H1 (cell line): Measurements from ENCODE around the gene TOR1AIP1. TPM values are rescaled to one million over a fixed set of nuclear protein-coding genes. Genes with fewer than 3 reads are reported as not detected.

Experiments used
- CTCF ChIA-PET: fragments of 300-600 bp; sonication (Branson Sonifier 250); formaldehyde crosslinking; loops from one replicate; lab custom pipeline; 2021; ENCODE audit not compliant: partially characterized antibody; lab: Charles Lee
- POLR2A ChIA-PET: fragments of 300-600 bp; sonication (Branson Sonifier 250); formaldehyde crosslinking; loops from one replicate; lab custom pipeline; 2021; ENCODE audit warnings: inconsistent platforms; ENCODE audit not compliant: partially characterized antibody; lab: Charles Lee
- DNase-seq, 2 experiments: peaks; one replicate each; pipeline versions ENCODE4 v3.0.0 to v3.0.0-alpha.2; 2010 to 2022; ENCODE audit warnings: low spot score in 2 of 2, low read depth in 1 of 2, mixed read lengths in 1 of 2
- FAIRE-seq: peaks from 2 replicates; lab custom pipeline; 2011; peaks lifted over from hg19 to GRCh38; lab: Jason Lieb, UNC
- H2AFZ ChIP-seq: 2 replicates; pipeline ENCODE4 v1.8.1; 2012; ENCODE audit warnings: low read length, inconsistent platforms
- H2AK5ac ChIP-seq: 2 replicates; pipeline ENCODE4 v1.6.1; 2013; ENCODE audit warnings: low read depth, low read length
- H2BK120ac ChIP-seq: replicated peaks from 2 replicates; pipeline ENCODE3; 2013; ENCODE audit warnings: low read depth, low read length, inconsistent platforms
- H2BK12ac ChIP-seq: 2 replicates; pipeline ENCODE4 v1.6.1; 2013; ENCODE audit warnings: low read depth, low read length
- H2BK15ac ChIP-seq: 2 replicates; pipeline ENCODE4 v1.6.1; 2013; ENCODE audit warnings: low read length
- H2BK20ac ChIP-seq: 2 replicates; pipeline ENCODE4 v1.6.1; 2013; ENCODE audit warnings: low read length
- H2BK5ac ChIP-seq: 2 replicates; pipeline ENCODE4 v1.6.1; 2013; ENCODE audit warnings: low read depth, low read length
- H3K14ac ChIP-seq: 2 replicates; pipeline ENCODE4 v1.6.1; 2013; ENCODE audit warnings: inconsistent platforms; ENCODE audit not compliant: insufficient read length
- H3K18ac ChIP-seq: 2 replicates; pipeline ENCODE4 v1.6.1; 2013; ENCODE audit warnings: low read length; ENCODE audit errors: extremely low read depth
- H3K23ac ChIP-seq: 2 replicates; pipeline ENCODE4 v1.6.1; 2013; ENCODE audit warnings: inconsistent platforms; ENCODE audit not compliant: insufficient read length
- H3K23me2 ChIP-seq: 2 replicates; pipeline ENCODE4 v1.6.1; 2013; ENCODE audit warnings: low read depth, low read length
- H3K27ac ChIP-seq: 2 replicates; pipeline ENCODE4 v1.6.1; 2011; ENCODE audit warnings: low read depth, low read length, inconsistent platforms
- H3K27me3 ChIP-seq, 4 experiments: replicated peaks in 1 of 4; 1 replicate in 1 of 4; 2 replicates in 3 of 4; pipeline versions ENCODE4 v1.6.1 to v1.8.1; 2011 to 2013; ENCODE audit warnings: low read length in 3 of 4, mild to moderate bottlenecking in 3 of 4, inconsistent platforms in 2 of 4, mixed read lengths in 2 of 4, moderate library complexity in 1 of 4; ENCODE audit not compliant: control insufficient read depth in 3 of 4, insufficient read depth in 3 of 4; ENCODE audit errors: extremely low read depth in 1 of 4
- H3K36me3 ChIP-seq, 4 experiments: 2 replicates each; pipeline versions ENCODE4 v1.6.1 to v1.8.1; 2011 to 2013; ENCODE audit warnings: mild to moderate bottlenecking in 4 of 4, low read length in 3 of 4, moderate library complexity in 2 of 4, control low read depth in 1 of 4, inconsistent platforms in 1 of 4; ENCODE audit not compliant: insufficient read depth in 4 of 4, control insufficient read depth in 2 of 4
- H3K4ac ChIP-seq: replicated peaks from 2 replicates; pipeline ENCODE3; 2013; ENCODE audit warnings: low read length, low read depth, mixed read lengths, inconsistent platforms; ENCODE audit not compliant: insufficient read length
- H3K4me1 ChIP-seq, 4 experiments: replicated peaks in 1 of 4; 1 replicate in 1 of 4; 2 replicates in 3 of 4; pipeline versions ENCODE4 v1.6.1 to v1.8.1; 2011 to 2013; ENCODE audit warnings: low read length in 3 of 4, inconsistent platforms in 2 of 4, mixed read lengths in 1 of 4; ENCODE audit not compliant: insufficient read depth in 4 of 4, control insufficient read depth in 3 of 4
- H3K4me2 ChIP-seq, 2 experiments: 2 replicates each; pipeline versions ENCODE4 v1.6.1 to v1.8.1; 2011 to 2013; ENCODE audit warnings: low read depth in 2 of 2, low read length in 2 of 2, control low read depth in 1 of 2, inconsistent platforms in 1 of 2, mild to moderate bottlenecking in 1 of 2; ENCODE audit not compliant: insufficient read depth in 1 of 2
- H3K4me3 ChIP-seq, 4 experiments: fragments of 200-600, 300-600 bp in 1 of 4; sonication (generic), shearing (Covaris generic), sonication (Bioruptor Twin) in 1 of 4; 2 replicates each; pipeline versions ENCODE4 v1.5.1 to v1.8.1; 2011 to 2016; ENCODE audit warnings: low read length in 4 of 4, low read depth in 3 of 4, control low read depth in 2 of 4, inconsistent platforms in 2 of 4, mild to moderate bottlenecking in 2 of 4, mixed read lengths in 1 of 4, moderate library complexity in 1 of 4; ENCODE audit not compliant: insufficient read depth in 2 of 4; ENCODE audit errors: extremely low read depth in 1 of 4
- H3K56ac ChIP-seq: replicated peaks from 2 replicates; pipeline ENCODE3; 2013; ENCODE audit warnings: low read depth, mild to moderate bottlenecking, mixed read lengths, low read length, inconsistent platforms; ENCODE audit not compliant: insufficient read length
- H3K79me1 ChIP-seq: 2 replicates; pipeline ENCODE4 v1.6.1; 2013; ENCODE audit warnings: low read depth, low read length, control low read depth
- H3K79me2 ChIP-seq, 2 experiments: 2 replicates each; pipeline versions ENCODE4 v1.6.1 to v1.8.1; 2012 to 2013; ENCODE audit warnings: low read length in 2 of 2, mild to moderate bottlenecking in 2 of 2, inconsistent platforms in 1 of 2; ENCODE audit not compliant: insufficient read depth in 2 of 2, control insufficient read depth in 1 of 2
- H3K9ac ChIP-seq, 4 experiments: replicated peaks in 1 of 4; 1 replicate in 1 of 4; 2 replicates in 3 of 4; pipeline versions ENCODE4 v1.6.1 to v1.8.1; 2011 to 2013; ENCODE audit warnings: low read depth in 3 of 4, low read length in 3 of 4, control low read depth in 2 of 4, mild to moderate bottlenecking in 2 of 4, moderate library complexity in 2 of 4, inconsistent platforms in 1 of 4; ENCODE audit errors: extremely low read depth in 1 of 4
- H3K9me3 ChIP-seq, 2 experiments: 2 replicates each; pipeline versions ENCODE4 v1.6.1 to v1.8.1; 2012 to 2013; ENCODE audit warnings: mild to moderate bottlenecking in 2 of 2, moderate library complexity in 2 of 2, control low read depth in 1 of 2, inconsistent platforms in 1 of 2, low read depth in 1 of 2, low read length in 1 of 2, mixed read lengths in 1 of 2; ENCODE audit not compliant: insufficient read depth in 2 of 2
- H4K20me1 ChIP-seq, 2 experiments: replicated peaks in 1 of 2; 2 replicates each; pipeline versions ENCODE3 to v1.8.1; 2011 to 2013; ENCODE audit warnings: inconsistent platforms in 2 of 2, low read length in 2 of 2, mild to moderate bottlenecking in 1 of 2; ENCODE audit not compliant: insufficient read depth in 2 of 2, control insufficient read depth in 1 of 2
- H4K5ac ChIP-seq: 2 replicates; pipeline ENCODE4 v1.6.1; 2013; ENCODE audit warnings: low read length, low read depth, mixed read lengths, inconsistent platforms; ENCODE audit not compliant: insufficient read length
- H4K8ac ChIP-seq: 2 replicates; pipeline ENCODE4 v1.8.0; 2013; ENCODE audit warnings: mild to moderate bottlenecking, moderate library complexity, low read length, inconsistent platforms; ENCODE audit not compliant: insufficient read depth; ENCODE audit errors: extremely low read depth
- H4K91ac ChIP-seq: replicated peaks from 2 replicates; pipeline ENCODE3; 2013; ENCODE audit warnings: low read length, mixed read lengths, inconsistent platforms; ENCODE audit not compliant: insufficient read length
- CBX8 ChIP-seq: fragments of 300-800, 300-1000 bp; sonication (generic); IDR thresholded peaks from 2 replicates; pipeline ENCODE4 v1.7.1; 2016; ENCODE audit warnings: low read depth, low read length, borderline replicate concordance
- GABPA ChIP-seq: IDR thresholded peaks from 2 replicates; pipeline ENCODE4 v1.6.1; 2011; ENCODE audit warnings: mild to moderate bottlenecking, low read length, moderate library complexity, borderline replicate concordance; ENCODE audit not compliant: insufficient read depth
- JUN ChIP-seq: IDR thresholded peaks from 2 replicates; pipeline ENCODE4 v1.6.1; 2011; ENCODE audit warnings: low read depth, mild to moderate bottlenecking, improper control_type of control experiment, low read length
- SAP30 ChIP-seq: fragments of 300-600 bp; sonication (generic); IDR thresholded peaks from 2 replicates; pipeline ENCODE4 v1.7.1; 2012; ENCODE audit warnings: low read length, moderate library complexity, mild to moderate bottlenecking, inconsistent platforms; ENCODE audit not compliant: insufficient read depth, insufficient replicate concordance
- TCF12 ChIP-seq: IDR thresholded peaks from 2 replicates; pipeline ENCODE4 v1.6.1; 2011; ENCODE audit warnings: low read depth, mild to moderate bottlenecking, low read length
- YY1 ChIP-seq: IDR thresholded peaks from 2 replicates; pipeline ENCODE4 v1.6.1; 2011; ENCODE audit warnings: low read depth, mild to moderate bottlenecking, low read length
- polyA plus RNA-seq, 7 experiments: library from polyadenylated mRNA; depleted of rRNA in 3 of 7; stranded (reverse) in 5 of 7; unstranded in 2 of 7; fragments of >200 nt in 5 of 7; fragments of 200-250 nt in 2 of 7; gene quantifications; 1 replicate in 5 of 7; 2 replicates in 1 of 7; 4 replicates in 1 of 7; pipeline versions ENCODE4 v1.2.1 to v1.2.3, GENCODE V29; 2011 to 2013; ENCODE audit warnings: missing spikeins in 2 of 7, mixed read lengths in 2 of 7
- total RNA-seq: library from RNA; stranded (reverse); fragmentation: NEBNext Ultra II Directional; extraction: Animal tissue kit (Norgen Biotek cat#: 25700); gene quantifications from 2 replicates; pipeline ENCODE4 v1.2.1, GENCODE V29; 2021

Gene TOR1AIP1
- total and polyA plus RNA-seq, 2 of the 8 experiments (the other 6 are each of a cell fraction or from before 2014, with no cell fraction given), result 5.7 to 22.8 TPM

GRCh38 chr1:179937668-179938254 lies 55.7 kb downstream of the TOR1AIP1 start:
- no peaks in the 10 kb centered on the region for H3K79me1 ChIP-seq
- no peak overlapping the region for H2BK15ac ChIP-seq
- no peaks in the 10 kb centered on the region for H3K9me3 ChIP-seq
- H3K23ac ChIP-seq, result no peak overlapping the region
- no peak overlapping the region for H3K4me3 ChIP-seq
- TF ChIP-seq SAP30, result no peak
- no peak for TF ChIP-seq JUN
- no peak for TF ChIP-seq TCF12
- no peak for TF ChIP-seq GABPA
- TF ChIP-seq CBX8, result no peak
- TF ChIP-seq YY1, result no peak
- POLR2A ChIA-PET, result interaction anchor here (1.1 kb wide), 1 partner anchor 13 kb away, joined by 3 read pairs; no protein-coding TSS in a partner anchor
- H3K56ac ChIP-seq, result no peak overlapping the region
- H2BK20ac ChIP-seq, result no peak overlapping the region
- CTCF ChIA-PET, result interaction anchor here (0.9 to 1.2 kb wide), 2 partner anchors 13 to 231 kb away, joined by 3 to 5 read pairs; no protein-coding TSS in a partner anchor
- DNase-seq (no peak), FAIRE-seq (no peak)
- no peak overlapping the region for H3K4ac ChIP-seq
- no peak overlapping the region for H4K5ac ChIP-seq
- no peak overlapping the region for H2BK120ac ChIP-seq
- no peak overlapping the region for H3K9ac ChIP-seq
- H4K20me1 ChIP-seq, result no peaks in the 10 kb centered on the region
- no peaks in the 10 kb centered on the region for H3K79me2 ChIP-seq
- no peaks in the 10 kb centered on the region for H3K4me1 ChIP-seq
- H2BK5ac ChIP-seq, result no peak overlapping the region
- no peak overlapping the region for H2BK12ac ChIP-seq
- no peak overlapping the region for H3K27ac ChIP-seq
- H3K36me3 ChIP-seq, result no peaks in the 10 kb centered on the region
- no peak overlapping the region for H2AFZ ChIP-seq
- H3K18ac ChIP-seq, result no peak overlapping the region
- H3K23me2 ChIP-seq, result no peaks in the 10 kb centered on the region
- H3K14ac ChIP-seq, result no peak overlapping the region
- H4K8ac ChIP-seq, result no peak overlapping the region
- no peak overlapping the region for H3K4me2 ChIP-seq
- no peaks in the 10 kb centered on the region for H3K27me3 ChIP-seq
- H4K91ac ChIP-seq, result no peak overlapping the region
- no peak overlapping the region for H2AK5ac ChIP-seq
